NCI-H128 (cell line): Measurements from ENCODE around the gene CLMN.
A peak's percentile ranks its signal among the peaks of the same experiment; 100 is the strongest.

ENCODE experiments used
- DNase-seq: peaks from one replicate; lab custom pipeline; 2025; ENCODE audit not compliant: unreplicated experiment; lab: John Stamatoyannopoulos, UW

The CLMN gene

DNA sequence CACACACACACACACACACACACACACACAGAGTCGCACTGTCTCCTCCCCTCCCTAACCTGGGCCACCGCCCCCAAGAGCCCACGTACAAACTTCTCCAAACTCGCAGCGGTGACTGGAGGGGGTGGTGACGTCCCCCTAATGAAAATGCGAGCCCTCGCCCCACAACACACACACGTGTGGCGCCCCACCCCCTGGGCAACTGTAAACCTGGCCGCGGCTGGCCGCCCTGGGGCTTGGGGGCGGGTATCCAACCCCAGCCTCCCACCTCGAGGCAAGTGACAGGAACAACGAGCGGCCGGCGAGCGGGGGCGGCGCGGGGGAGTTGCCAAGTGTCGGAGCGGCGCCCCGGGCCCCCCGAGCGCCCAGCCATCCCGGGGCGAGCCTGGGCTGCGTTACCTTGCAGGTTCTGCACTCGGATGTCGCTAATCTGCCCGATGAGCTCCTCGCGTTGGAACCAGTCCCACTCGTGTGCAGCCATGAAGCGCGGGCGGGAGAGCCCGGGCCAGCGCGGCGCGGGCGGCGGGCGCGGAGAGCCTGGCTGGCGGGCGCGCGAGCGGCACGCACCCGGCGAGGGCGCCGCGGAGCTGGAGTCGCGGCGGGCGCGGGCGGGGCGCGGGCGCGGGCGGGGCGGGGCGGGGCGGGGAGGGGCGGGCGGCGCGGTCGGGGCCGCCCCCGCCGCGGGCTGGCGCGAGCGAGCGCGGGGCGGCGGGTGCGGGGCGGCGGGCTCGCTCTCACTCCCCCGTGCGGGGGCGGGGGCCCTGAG, at the start of gene CLMN:
CLMN (minus strand) TSS at position 597 of the 766 bp plus-strand sequence; CDS start at position 481, 116 bp downstream.
- DNase-seq = peak; percentile 44

GRCh38 chr14:95365401-95365800, 45.7 kb upstream of the CLMN start:
- DNase-seq = no peak

GRCh38 chr14:95364481-95365209, 44.9 kb upstream of the CLMN start:
- no peak for DNase-seq

DNA sequence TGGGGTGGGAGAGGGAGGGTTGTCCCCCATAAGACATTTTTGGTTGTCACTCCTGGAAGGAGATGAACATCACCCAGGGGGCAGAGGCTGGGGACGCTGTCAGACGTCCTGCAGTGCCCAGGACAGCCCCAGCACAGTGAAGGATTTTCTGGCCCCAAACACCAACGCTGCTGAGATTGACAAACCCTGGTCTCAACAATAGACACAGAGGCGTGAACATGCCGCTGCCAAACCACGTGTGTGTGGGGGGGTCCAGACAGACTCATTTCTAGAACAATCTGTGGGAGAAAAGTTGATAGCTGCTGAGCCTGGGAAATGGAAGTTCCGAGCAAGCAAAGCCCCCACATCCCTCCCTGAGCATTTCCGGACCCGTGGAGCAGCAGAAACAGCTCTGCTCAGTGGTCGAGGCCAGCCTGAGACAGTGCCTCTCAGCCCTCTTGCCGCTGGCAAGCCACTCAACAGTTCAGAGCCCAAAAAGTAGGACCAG, 43.8 kb upstream of the CLMN start:
- no peak for DNase-seq

DNA sequence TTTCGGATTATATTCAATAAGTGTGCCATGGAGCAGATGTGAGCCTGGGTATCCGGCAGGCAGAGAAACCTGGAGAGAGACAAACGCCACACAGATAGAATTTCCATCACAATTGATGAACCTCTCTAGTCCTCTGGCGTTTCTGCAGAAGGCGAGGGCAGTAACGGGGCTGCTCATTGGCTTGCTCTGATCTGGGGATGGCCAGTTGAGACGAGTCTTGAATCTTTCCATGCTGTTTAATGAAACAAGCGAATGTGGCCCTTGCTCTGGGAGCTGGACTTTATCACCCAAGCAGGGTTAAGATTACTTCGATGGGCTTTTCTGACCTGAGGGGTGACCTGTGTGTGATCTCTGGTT, 42.4 kb upstream of the CLMN start:
- no peak for DNase-seq

- no peak for DNase-seq
Measured at GRCh38 chr14:95361373-95362137, 41.8 kb upstream of the CLMN start.

GRCh38 chr14:95360828-95361227, 41.1 kb upstream of the CLMN start:
- no peak for DNase-seq

GRCh38 chr14:95359994-95360826, 40.5 kb upstream of the CLMN start:
- no peak for DNase-seq

DNA sequence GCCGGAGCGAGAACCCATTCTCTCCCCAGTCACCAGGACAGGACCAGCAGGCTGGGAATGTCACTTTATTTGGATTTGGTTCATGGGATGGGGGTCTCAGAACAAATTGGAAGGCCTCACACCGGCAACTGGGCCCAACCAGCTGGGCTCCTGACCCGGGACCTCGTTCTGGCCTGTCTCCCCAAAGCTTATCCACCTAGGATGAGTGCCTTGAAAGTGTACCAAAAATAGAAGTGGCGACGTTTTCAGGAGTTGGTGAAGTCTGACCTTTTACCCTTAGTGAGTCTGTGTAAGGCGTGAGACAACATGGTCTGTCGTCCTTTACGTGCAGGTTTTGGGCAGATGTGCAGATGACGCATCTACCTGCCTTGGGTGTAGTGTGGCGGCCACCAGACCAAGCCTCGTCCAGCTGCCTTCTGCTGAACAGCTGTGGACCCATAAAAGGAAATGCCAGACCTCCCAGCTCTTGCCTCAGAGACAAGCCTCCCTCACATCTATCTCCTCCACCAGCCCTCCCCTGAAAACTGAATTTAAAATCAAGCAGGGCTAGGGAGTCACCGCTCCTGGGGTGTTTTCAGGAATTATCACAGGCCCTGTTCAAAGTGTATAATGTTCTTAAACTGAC, 36.6 kb upstream of the CLMN start:
- DNase-seq = no peak

DNA sequence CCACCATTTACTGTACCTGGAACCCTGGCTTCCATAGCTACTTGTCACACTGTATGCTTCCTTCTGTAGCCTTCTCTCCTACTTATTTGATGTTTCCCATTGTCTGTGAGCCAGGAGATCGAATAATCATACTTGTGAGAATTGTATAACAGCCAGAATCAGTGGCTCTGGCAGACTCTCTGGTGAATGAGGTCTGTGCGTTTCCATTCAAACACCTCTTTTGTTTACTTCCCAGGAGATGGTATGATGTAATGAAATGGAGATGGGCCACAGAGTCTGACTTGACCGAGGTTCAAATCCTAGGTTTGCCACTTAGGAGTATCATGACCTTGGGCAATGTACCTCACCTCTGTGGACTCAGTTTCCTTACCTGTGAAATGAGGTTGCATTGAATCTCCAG, 35.7 kb upstream of the CLMN start:
- DNase-seq = no peak

GRCh38 chr14:95354834-95355233, 35.1 kb upstream of the CLMN start:
- no peak for DNase-seq

DNA sequence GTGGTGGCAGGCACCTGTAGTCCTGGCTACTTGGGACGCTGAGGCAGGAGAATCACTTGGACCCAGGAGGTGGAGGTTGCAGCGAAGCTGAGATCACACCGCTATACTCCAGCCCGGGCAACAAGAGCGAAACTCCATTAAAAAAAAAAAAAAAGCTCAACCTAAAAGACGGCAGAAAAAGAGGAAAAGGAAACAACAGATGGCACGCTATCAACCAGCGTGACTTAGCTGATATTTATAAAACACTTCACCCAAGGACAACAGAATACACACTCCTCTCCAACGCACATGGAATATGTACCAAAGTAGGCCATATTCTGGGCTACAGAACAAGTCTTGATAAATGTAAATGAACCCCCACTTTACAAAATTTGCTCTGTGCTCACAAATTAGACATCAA, 34.0 kb upstream of the CLMN start:
- DNase-seq = no peak

- no peak for DNase-seq
Measured at GRCh38 chr14:95353007-95353406, 33.3 kb upstream of the CLMN start.

GRCh38 chr14:95352481-95352880, 32.8 kb upstream of the CLMN start:
- no peak for DNase-seq

- DNase-seq = no peak
Measured at GRCh38 chr14:95349241-95349640, 29.5 kb upstream of the CLMN start.

DNA sequence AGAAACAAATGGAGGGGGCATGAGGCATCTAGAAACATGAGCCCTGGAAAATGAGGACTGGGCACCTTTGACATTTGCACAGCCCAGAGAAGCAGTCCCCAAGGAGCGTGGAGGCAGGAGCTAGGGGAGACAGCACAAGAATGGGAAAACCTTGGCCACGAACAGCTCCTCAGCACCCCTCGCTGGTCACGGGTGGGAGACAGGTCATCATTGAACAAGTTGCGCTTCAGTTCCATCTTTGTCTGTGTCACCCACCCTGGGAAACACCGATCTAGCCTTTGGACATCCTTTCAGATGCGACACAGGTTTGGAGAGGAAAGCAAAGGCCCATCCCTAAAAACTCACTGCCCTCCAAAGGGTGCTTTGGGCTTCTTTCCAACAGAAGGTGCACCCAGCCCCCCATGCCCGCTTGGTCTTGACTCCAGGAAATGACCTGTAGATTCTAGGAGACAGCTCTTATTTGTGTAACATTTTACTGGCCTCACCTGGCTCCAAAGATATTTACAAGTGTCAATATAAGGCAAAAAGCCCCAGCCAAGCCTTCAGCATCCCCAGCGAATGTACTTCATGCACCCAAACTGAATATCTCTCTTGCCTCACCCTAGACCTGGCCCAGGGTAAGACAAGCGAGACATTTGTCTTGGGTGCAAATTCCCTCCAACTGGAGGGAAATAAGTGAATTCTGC, 28.8 kb upstream of the CLMN start:
- no peak for DNase-seq

DNA sequence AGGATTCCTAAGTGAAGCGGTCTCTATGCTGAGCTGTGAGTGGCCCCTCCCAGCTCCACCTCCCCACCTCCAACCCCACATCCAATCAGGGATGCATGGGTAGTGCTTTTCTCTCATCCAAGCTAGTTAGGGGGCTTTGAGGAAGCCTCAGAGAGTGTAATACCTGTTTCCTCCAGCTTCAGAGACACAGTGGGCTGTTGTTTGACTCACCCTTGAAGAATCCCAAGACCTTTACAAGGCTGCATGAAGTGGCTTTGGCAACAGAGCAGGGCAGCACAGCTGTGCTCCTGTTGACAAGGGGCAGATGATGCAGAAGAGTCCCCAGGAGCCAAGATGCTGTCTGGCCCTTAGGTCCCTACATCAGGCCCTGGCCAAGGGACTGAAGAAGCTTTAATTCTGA, 27.1 kb upstream of the CLMN start:
- DNase-seq = no peak

- no peak for DNase-seq
Measured at GRCh38 chr14:95346266-95346665, 26.6 kb upstream of the CLMN start.

GRCh38 chr14:95345032-95345431, 25.3 kb upstream of the CLMN start:
- no peak for DNase-seq

DNA sequence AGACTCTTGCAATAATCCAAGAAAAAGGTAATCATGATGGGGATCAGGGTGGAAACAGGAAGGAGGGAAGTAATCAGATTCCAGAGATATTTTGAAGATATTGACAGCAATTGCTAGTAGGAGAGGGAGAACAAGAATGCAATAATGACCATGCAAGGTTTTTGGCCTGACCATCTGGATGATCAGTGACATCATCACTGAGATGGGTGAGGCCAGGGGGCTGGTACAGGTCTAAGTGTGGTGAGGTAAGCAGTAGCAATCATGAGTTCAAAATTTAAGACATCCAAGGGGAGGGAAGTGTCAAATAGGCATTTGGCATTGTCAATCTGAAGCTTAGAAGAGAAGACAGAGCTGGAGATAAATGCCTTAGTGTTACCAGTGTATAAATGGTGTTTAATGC, 24.8 kb upstream of the CLMN start:
- no peak for DNase-seq
